ENCODE data around the gene CGB3.
"Not testable (repeated sequence)": the region's sequence is repeated elsewhere in the genome, so short reads cannot be mapped to it uniquely, and the experiment has no call there.

GRCh38 chr19:49031642-49032301, 7.6 kb upstream of the CGB3 start, which contains the start of gene CGB2:
- peak; percentile 15; the same call in 1 of the 2 replicates for TF ChIP-seq CTCF (conservative IDR thresholded peaks at IDR 0.05; ENCODE audit: low read depth, low read length)
- TF ChIP-seq MAZ, ELK1 (IDR thresholded peaks at IDR 0.05; ENCODE audit: borderline replicate concordance, low read depth, low read length): not testable (repeated sequence)

Measured in IMR-90 (cell line).